Measurements from ENCODE around the gene ABCG4. TPM values are rescaled to one million over a fixed set of nuclear protein-coding genes. Genes with fewer than 3 reads are reported as not detected.

Gene ABCG4
- total and polyA plus RNA-seq, 2 of the 8 experiments (the other 6 are each of a cell fraction or from before 2014, with no cell fraction given) = 1.8 to 2.3 TPM

- Histone ChIP-seq H3K4me2 (ENCODE audit: insufficient read depth in 1 of 2, low read depth in 2 of 2, low read length in 2 of 2) (no peak overlapping the region), H4K91ac (replicated peaks; ENCODE audit: insufficient read length, low read length) (no peak overlapping the region), H3K9ac (replicated peaks in 1 of 4; ENCODE audit: extremely low read depth in 1 of 4, low read depth in 3 of 4, low read length in 3 of 4) (no peak overlapping the region), H4K8ac (ENCODE audit: extremely low read depth, insufficient read depth, low read length) (no peak overlapping the region), H2BK15ac (ENCODE audit: low read length) (no peak overlapping the region), H2AFZ (ENCODE audit: low read length) (no peak overlapping the region), H3K23ac (ENCODE audit: insufficient read length) (no peak overlapping the region), H3K79me1 (ENCODE audit: low read depth, low read length) (peaks cover 7% of the 10 kb centered on the region; the same call in 1 of the 2 replicates), H3K18ac (ENCODE audit: extremely low read depth, low read length) (no peak overlapping the region), H2BK120ac (replicated peaks; ENCODE audit: low read depth, low read length) (no peak overlapping the region), H3K36me3 (ENCODE audit: control insufficient read depth in 2 of 4, insufficient read depth in 4 of 4, low read length in 3 of 4) (no peaks in the 10 kb centered on the region; a peak in 1 of 8 replicates), H3K14ac (ENCODE audit: insufficient read length) (no peak overlapping the region), H3K27ac (ENCODE audit: low read depth, low read length) (no peak overlapping the region), H3K9me3 (ENCODE audit: insufficient read depth in 2 of 2, low read depth in 1 of 2, low read length in 1 of 2) (no peaks in the 10 kb centered on the region), H3K56ac (replicated peaks; ENCODE audit: insufficient read length, low read depth, low read length) (no peak overlapping the region), H3K4me1 (replicated peaks in 1 of 4; ENCODE audit: control insufficient read depth in 3 of 4, insufficient read depth in 4 of 4, low read length in 3 of 4) (peaks cover 4 to 10% (median 6%) of the 10 kb centered on the region in 4 experiments; a peak in 6 of 7 replicates), H2BK5ac (ENCODE audit: low read depth, low read length) (no peak overlapping the region), H3K23me2 (ENCODE audit: low read depth, low read length) (peaks cover 5% of the 10 kb centered on the region; the same call in 1 of the 2 replicates), H3K27me3 (replicated peaks in 1 of 4; ENCODE audit: control insufficient read depth in 3 of 4, extremely low read depth in 1 of 4, insufficient read depth in 3 of 4, low read length in 3 of 4) (no peaks in the 10 kb centered on the region), H2BK12ac (ENCODE audit: low read depth, low read length) (no peak overlapping the region), H4K20me1 (replicated peaks in 1 of 2; ENCODE audit: control insufficient read depth in 1 of 2, insufficient read depth in 2 of 2, low read length in 2 of 2) (peaks cover 0 to 4% of the 10 kb centered on the region in 2 experiments), H3K4ac (replicated peaks; ENCODE audit: insufficient read length, low read depth, low read length) (no peak overlapping the region), H3K79me2 (ENCODE audit: control insufficient read depth in 1 of 2, insufficient read depth in 2 of 2, low read length in 2 of 2) (peaks cover 7 to 17% of the 10 kb centered on the region in 2 experiments), H2AK5ac (ENCODE audit: low read depth, low read length) (no peak overlapping the region), H4K5ac (ENCODE audit: insufficient read length, low read depth, low read length) (no peak overlapping the region), H2BK20ac (ENCODE audit: low read length) (no peak overlapping the region), H3K4me3 (ENCODE audit: extremely low read depth in 1 of 4, insufficient read depth in 2 of 4, low read depth in 3 of 4, low read length in 4 of 4) (no peak overlapping the region)
- FAIRE-seq = no peak
- WGBS, 2 experiments (ENCODE audit: extremely low coverage in 1 of 2, insufficient coverage in 1 of 2, insufficient read length in 1 of 2, insufficient replicate concordance in 2 of 2, low coverage in 1 of 2, low lambda C conversion rate in 2 of 2, missing lambda C conversion rate in 1 of 2) = 88% methylated on average over 5 of the region's 5 CpGs; no CpG with 5 or more reads in 1 of the 2 experiments
- no peak for DNase-seq (ENCODE audit: low read depth in 1 of 2, low spot score in 2 of 2)
- ChIA-PET CTCF (ENCODE audit: partially characterized antibody) (interaction anchor here (0.7 to 4.9 kb wide), 5 partner anchors 10 to 51 kb away, joined by 3 to 26 read pairs (median 4); partner anchors contain the start of genes C2CD2L and NLRX1), POLR2A (ENCODE audit: partially characterized antibody) (interaction anchor here (0.8 to 4.9 kb wide), 5 partner anchors 10 to 25 kb away, joined by 3 to 42 read pairs (median 9); partner anchors contain the start of genes C2CD2L and DPAGT1)
- TF ChIP-seq GABPA (IDR thresholded peaks at IDR 0.05; ENCODE audit: borderline replicate concordance, insufficient read depth, low read length) = no peak
- TF ChIP-seq MAFK (IDR thresholded peaks at IDR 0.05; ENCODE audit: low read depth, low read length) = no peak
- TF ChIP-seq RFX5 (IDR thresholded peaks at IDR 0.05; ENCODE audit: borderline replicate concordance, low read depth, low read length) = no peak
- TF ChIP-seq CHD1 (IDR thresholded peaks at IDR 0.05; ENCODE audit: low read depth, low read length) = no peak
Measured at GRCh38 chr11:119118227-119118626, 30.6 kb upstream of the ABCG4 start.

All from H1 (cell line).